Memory B cell (primary cell): Measurements from ENCODE around the gene GPATCH4.
A peak's percentile ranks its signal among the peaks of the same experiment; 100 is the strongest.
"Not testable (repeated sequence)": the region's sequence is repeated elsewhere in the genome, so short reads cannot be mapped to it uniquely, and the experiment has no call there.

Experiments
- ATAC-seq: fragments of 150-1000 bp; cut with Tn5 transposase; 2 replicates; pipeline ENCODE4 v1.10.0; 2021; ENCODE audit warnings: low read depth, mild to moderate bottlenecking, moderate library complexity
- DNase-seq, 2 donors: peaks; one replicate each; pipeline ENCODE4 v3.0.0; 2022; ENCODE audit warnings: low spot score in 2 of 2
- H3K27ac Mint-ChIP-seq: one replicate; pipeline ENCODE4 v1.8.0; 2022; ENCODE audit warnings: mild to moderate bottlenecking, moderate library complexity, mixed read lengths
- H3K27me3 Mint-ChIP-seq: one replicate; pipeline ENCODE4 v1.8.0; 2022; ENCODE audit warnings: mixed read lengths
- H3K36me3 Mint-ChIP-seq: one replicate; pipeline ENCODE4 v1.8.0; 2022; ENCODE audit warnings: mild to moderate bottlenecking, mixed read lengths
- H3K4me1 Mint-ChIP-seq: one replicate; pipeline ENCODE4 v1.8.0; 2022; ENCODE audit warnings: mixed read lengths
- H3K4me3 Mint-ChIP-seq: one replicate; pipeline ENCODE4 v1.8.0; 2022; ENCODE audit warnings: mild to moderate bottlenecking, moderate library complexity, mixed read lengths
- H3K9me3 Mint-ChIP-seq: one replicate; pipeline ENCODE4 v1.8.0; 2022; ENCODE audit warnings: mixed read lengths

Gene GPATCH4

DNA sequence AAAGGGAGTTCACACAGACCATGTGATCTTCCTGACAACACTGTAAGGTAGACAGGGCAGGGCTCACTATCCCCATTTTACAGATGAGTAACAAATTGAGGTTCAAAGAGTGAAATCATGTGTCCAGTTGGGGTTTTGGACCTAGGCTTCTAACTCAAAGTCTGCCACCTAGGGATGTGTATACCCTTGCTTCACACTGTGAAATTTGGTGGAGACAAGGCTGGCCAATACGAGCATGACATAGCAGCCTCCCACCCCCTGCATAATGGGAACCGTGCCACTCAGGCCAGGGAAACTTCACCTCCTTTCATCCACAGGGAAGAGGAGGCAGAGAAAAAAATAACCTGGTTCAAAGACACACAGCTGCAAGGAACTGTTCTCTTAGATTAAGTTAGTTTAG is 35.8 kb downstream of the GPATCH4 start:
- Mint-ChIP-seq H3K36me3 (no peaks in the 10 kb centered on the region), H3K27ac (no peak overlapping the region), H3K9me3 (no peaks in the 10 kb centered on the region), H3K4me1 (peaks cover 3% of the 10 kb centered on the region), H3K27me3 (no peaks in the 10 kb centered on the region), H3K4me3 (no peak overlapping the region)
- no peak for DNase-seq
- no peak for ATAC-seq

- ATAC-seq: no peak
- no peak overlapping the region for H3K4me3 Mint-ChIP-seq
- no peak overlapping the region for H3K27ac Mint-ChIP-seq
- no peaks in the 10 kb centered on the region for H3K27me3 Mint-ChIP-seq
- no peaks in the 10 kb centered on the region for H3K36me3 Mint-ChIP-seq
- no peak for DNase-seq
- peaks cover 3% of the 10 kb centered on the region for H3K4me1 Mint-ChIP-seq
- no peaks in the 10 kb centered on the region for H3K9me3 Mint-ChIP-seq
These were observed 40.6 kb downstream of the GPATCH4 start for GRCh38 chr1:156560585-156561163.

GRCh38 chr1:156559797-156560385 is 41.4 kb downstream of the GPATCH4 start:
- no peaks in the 10 kb centered on the region for H3K27me3 Mint-ChIP-seq
- H3K4me3 Mint-ChIP-seq: no peak overlapping the region
- no peak for ATAC-seq
- no peak for DNase-seq
- no peak overlapping the region for H3K27ac Mint-ChIP-seq
- H3K36me3 Mint-ChIP-seq: no peaks in the 10 kb centered on the region
- H3K9me3 Mint-ChIP-seq: no peaks in the 10 kb centered on the region
- H3K4me1 Mint-ChIP-seq: no peaks in the 10 kb centered on the region

DNA sequence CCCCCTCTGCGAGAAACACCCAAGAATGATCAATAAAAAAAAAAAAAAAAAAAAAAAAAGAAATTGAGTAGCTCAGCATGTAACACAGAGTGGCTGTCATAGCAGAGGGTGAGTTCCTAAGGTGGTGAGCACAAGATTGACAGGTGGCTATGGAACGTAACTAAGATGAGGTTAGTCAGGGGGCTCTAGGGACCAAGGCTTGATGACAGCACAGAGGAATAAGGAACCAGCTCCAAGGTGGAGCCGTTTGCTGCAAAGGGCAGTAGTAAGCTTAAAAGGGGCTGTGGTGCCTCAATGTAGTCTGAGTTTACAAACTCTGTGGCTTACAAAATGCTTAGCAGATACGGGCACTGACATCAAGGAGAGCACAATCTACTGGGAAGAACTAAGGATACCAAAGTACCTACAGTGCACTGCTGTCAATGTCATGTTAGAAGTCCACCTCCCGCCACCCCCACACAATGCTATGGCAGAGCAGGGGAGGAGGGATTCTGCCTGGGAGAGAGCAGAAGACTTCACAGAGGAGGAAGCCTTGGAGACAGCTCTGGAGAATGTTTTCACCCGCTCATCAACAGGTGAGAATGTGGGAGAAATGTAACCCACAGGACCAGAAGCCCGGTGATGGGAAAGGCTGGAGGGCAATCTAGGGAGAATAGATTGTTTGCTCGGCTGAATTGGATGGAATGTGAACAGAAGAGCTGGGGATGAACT is 42.0 kb downstream of the GPATCH4 start:
- peak overlapping the region; percentile 40 for H3K27ac Mint-ChIP-seq
- no peaks in the 10 kb centered on the region for H3K9me3 Mint-ChIP-seq
- no peak overlapping the region for H3K4me3 Mint-ChIP-seq
- peaks cover 1% of the 10 kb centered on the region for H3K4me1 Mint-ChIP-seq
- H3K27me3 Mint-ChIP-seq: no peaks in the 10 kb centered on the region
- no peaks in the 10 kb centered on the region for H3K36me3 Mint-ChIP-seq
- no peak for ATAC-seq
- DNase-seq: no peak

DNA sequence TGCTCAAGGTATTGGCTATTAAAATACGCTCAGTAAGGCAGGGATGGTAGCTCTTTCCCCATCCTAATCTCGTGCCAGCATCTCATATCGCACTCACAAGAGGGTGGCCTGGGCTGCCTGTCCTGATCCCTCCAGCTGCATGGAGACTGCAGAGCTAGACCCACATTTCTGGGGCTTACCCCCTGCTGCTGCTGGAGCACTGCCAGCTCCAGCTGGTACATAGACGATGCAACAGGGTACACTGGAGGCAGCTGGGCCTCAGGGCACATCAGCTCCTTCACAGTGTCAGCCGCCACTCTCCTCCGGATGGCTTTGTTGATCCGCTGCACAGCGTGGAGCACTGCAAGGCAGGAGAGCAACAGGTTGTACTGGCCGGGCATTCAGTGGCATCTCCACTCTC is 44.9 kb downstream of the GPATCH4 start:
- H3K4me1 Mint-ChIP-seq: peaks cover 16% of the 10 kb centered on the region
- H3K4me3 Mint-ChIP-seq: no peak overlapping the region
- no peaks in the 10 kb centered on the region for H3K9me3 Mint-ChIP-seq
- no peak for ATAC-seq
- no peak for DNase-seq
- H3K27ac Mint-ChIP-seq: no peak overlapping the region
- H3K27me3 Mint-ChIP-seq: no peaks in the 10 kb centered on the region
- H3K36me3 Mint-ChIP-seq: no peaks in the 10 kb centered on the region

- Mint-ChIP-seq H3K4me3 (no peak overlapping the region), H3K9me3 (no peaks in the 10 kb centered on the region), H3K27ac (no peak overlapping the region), H3K36me3 (no peaks in the 10 kb centered on the region), H3K27me3 (no peaks in the 10 kb centered on the region), H3K4me1 (peaks cover 20% of the 10 kb centered on the region)
- ATAC-seq: no peak
- no peak for DNase-seq
These were observed 45.6 kb downstream of the GPATCH4 start for GRCh38 chr1:156555715-156556114.

- H3K27ac Mint-ChIP-seq: no peak overlapping the region
- H3K27me3 Mint-ChIP-seq: no peaks in the 10 kb centered on the region
- ATAC-seq (no peak), DNase-seq (no peak)
- no peaks in the 10 kb centered on the region for H3K9me3 Mint-ChIP-seq
- no peak overlapping the region for H3K4me3 Mint-ChIP-seq
- H3K4me1 Mint-ChIP-seq: peaks cover 20% of the 10 kb centered on the region
- no peaks in the 10 kb centered on the region for H3K36me3 Mint-ChIP-seq
These were observed 46.3 kb downstream of the GPATCH4 start for GRCh38 chr1:156554971-156555370.

DNA sequence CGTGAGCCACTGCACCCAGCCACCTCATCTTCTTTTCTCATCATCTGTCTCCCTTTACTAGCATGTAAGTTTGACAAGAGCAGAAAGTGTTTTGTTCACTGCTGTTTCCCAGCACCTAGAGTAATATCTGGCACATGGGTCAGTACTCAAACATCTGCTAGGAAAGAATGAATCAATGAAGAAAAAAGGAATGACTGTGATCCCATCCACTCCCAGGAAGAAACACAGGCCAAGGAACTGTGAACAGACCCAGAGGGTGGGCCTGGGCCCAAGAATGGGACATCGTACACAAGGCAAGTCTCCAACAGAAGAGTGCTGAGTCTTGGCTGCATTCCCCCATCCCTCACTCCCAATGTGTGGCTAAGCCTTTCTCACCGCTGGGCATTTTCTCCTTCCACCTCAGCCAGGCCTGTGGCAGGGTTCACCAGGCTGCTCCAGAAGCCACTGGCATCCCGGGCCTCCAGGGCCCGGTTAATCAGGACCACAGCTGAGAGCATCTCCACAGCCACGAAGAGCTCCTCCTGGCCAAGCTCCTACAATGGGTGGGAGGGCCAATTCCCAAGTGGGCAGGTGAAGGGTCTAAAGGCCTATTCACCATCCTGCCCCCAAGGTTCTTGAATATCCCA is 47.3 kb downstream of the GPATCH4 start:
- H3K4me3 Mint-ChIP-seq: no peak overlapping the region
- no peaks in the 10 kb centered on the region for H3K36me3 Mint-ChIP-seq
- H3K9me3 Mint-ChIP-seq: no peaks in the 10 kb centered on the region
- H3K4me1 Mint-ChIP-seq: peaks cover 20% of the 10 kb centered on the region
- no peak for DNase-seq
- H3K27ac Mint-ChIP-seq: no peak overlapping the region
- no peaks in the 10 kb centered on the region for H3K27me3 Mint-ChIP-seq
- ATAC-seq: no peak

- not testable (repeated sequence) for H3K4me3 Mint-ChIP-seq, H3K36me3 Mint-ChIP-seq, H3K27ac Mint-ChIP-seq, H3K9me3 Mint-ChIP-seq, DNase-seq, H3K27me3 Mint-ChIP-seq
- ATAC-seq: peak; percentile 62
- H3K4me1 Mint-ChIP-seq: peaks cover 20% of the 10 kb centered on the region
These were observed 48.3 kb downstream of the GPATCH4 start for GRCh38 chr1:156552937-156553336.

DNA sequence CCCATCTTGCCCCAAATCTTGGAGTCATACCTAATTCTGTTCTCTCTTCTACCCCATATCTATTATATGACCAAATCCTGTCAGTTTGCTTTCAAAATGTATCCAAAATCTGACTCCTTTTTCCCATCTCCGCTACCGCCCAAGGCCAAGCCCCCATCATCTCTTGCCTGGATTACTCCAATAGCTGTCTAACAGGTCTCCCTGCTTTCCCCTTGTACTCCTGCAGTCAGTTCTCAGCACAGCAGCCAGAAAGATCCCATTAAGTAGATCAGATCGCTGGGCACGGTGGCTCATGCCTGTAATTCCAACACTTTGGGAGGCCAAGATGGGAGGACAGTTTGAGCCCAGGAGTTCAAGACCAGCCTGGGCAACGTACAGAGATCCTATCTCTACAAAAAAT is 48.8 kb downstream of the GPATCH4 start:
- H3K36me3 Mint-ChIP-seq: no peaks in the 10 kb centered on the region
- no peaks in the 10 kb centered on the region for H3K9me3 Mint-ChIP-seq
- H3K4me1 Mint-ChIP-seq: peaks cover 20% of the 10 kb centered on the region
- no peak overlapping the region for H3K4me3 Mint-ChIP-seq
- ATAC-seq: no peak
- DNase-seq: no peak
- no peaks in the 10 kb centered on the region for H3K27me3 Mint-ChIP-seq
- no peak overlapping the region for H3K27ac Mint-ChIP-seq

DNA sequence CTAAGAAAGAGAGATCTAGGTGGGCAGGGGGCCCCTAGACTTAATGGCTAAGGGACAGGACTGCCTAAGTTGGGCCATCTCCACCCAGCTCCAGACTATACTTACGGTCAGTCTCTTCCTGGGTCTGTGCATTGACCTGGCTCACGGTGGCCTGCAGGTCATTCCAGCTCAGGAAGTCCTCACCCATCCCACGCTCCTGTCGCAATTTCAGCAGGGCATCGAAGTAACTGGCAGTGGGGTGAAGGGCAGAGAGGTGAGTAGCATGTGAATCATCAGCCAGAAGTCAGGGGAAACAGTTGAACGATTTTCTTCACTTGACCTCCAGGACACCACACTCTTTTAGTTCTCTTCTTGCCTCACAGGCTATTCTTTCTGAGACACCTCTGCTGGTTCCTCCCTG is 49.4 kb downstream of the GPATCH4 start:
- Mint-ChIP-seq H3K4me1 (peaks cover 23% of the 10 kb centered on the region), H3K4me3 (no peak overlapping the region), H3K27me3 (no peaks in the 10 kb centered on the region), H3K27ac (no peak overlapping the region), H3K36me3 (no peaks in the 10 kb centered on the region), H3K9me3 (no peaks in the 10 kb centered on the region)
- no peak for ATAC-seq
- no peak for DNase-seq

- Mint-ChIP-seq H3K4me3 (no peak overlapping the region), H3K4me1 (peaks cover 23% of the 10 kb centered on the region), H3K27ac (peak overlapping the region; percentile 1), H3K9me3 (no peaks in the 10 kb centered on the region), H3K36me3 (no peaks in the 10 kb centered on the region), H3K27me3 (no peaks in the 10 kb centered on the region)
- peak; percentile 63 for ATAC-seq
- DNase-seq: no peak
These were observed 50.1 kb downstream of the GPATCH4 start for GRCh38 chr1:156551066-156551643.

DNA sequence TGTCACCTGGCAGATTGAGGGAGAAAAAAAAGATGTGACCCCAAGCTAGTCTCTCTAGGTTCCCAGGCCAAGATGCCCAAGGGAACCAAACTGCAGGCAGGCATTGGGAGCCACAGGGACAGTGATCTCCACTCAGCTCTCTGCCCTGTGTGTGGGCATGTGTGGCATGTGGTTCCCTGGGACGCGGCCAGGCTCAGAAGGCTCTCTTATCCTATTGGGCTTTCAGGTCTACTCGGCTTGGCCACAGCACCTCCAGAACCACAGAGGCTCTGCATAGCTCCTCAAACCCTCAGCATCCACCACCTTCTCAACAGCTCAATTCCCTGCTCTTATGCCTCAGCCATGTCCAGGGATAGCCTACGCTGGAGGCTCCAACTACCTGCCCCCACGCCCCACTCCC is 50.9 kb downstream of the GPATCH4 start:
- no peaks in the 10 kb centered on the region for H3K36me3 Mint-ChIP-seq
- DNase-seq (no peak), ATAC-seq (no peak)
- H3K27me3 Mint-ChIP-seq: no peaks in the 10 kb centered on the region
- H3K4me3 Mint-ChIP-seq: no peak overlapping the region
- H3K9me3 Mint-ChIP-seq: no peaks in the 10 kb centered on the region
- H3K27ac Mint-ChIP-seq: no peak overlapping the region
- H3K4me1 Mint-ChIP-seq: peaks cover 23% of the 10 kb centered on the region

GRCh38 chr1:156549831-156550230 is 51.4 kb downstream of the GPATCH4 start:
- DNase-seq: no peak
- Mint-ChIP-seq H3K27ac (no peak overlapping the region), H3K4me1 (peaks cover 23% of the 10 kb centered on the region), H3K4me3 (no peak overlapping the region), H3K36me3 (no peaks in the 10 kb centered on the region), H3K9me3 (no peaks in the 10 kb centered on the region), H3K27me3 (no peaks in the 10 kb centered on the region)
- no peak for ATAC-seq
